HUES6 (cell line): Measurements from ENCODE around the gene AFF2.
"Not testable (repeated sequence)": the region's sequence is repeated elsewhere in the genome, so short reads cannot be mapped to it uniquely, and the experiment has no call there.

Experiments used
- H3K27ac ChIP-seq: 2 replicates; pipeline ENCODE4 v1.7.0; 2013; ENCODE audit warnings: low read depth, mild to moderate bottlenecking, low read length, inconsistent platforms
- H3K27me3 ChIP-seq: 2 replicates; pipeline ENCODE4 v1.6.1; 2013; ENCODE audit warnings: low read length; ENCODE audit not compliant: control insufficient read depth, insufficient read depth
- H3K36me3 ChIP-seq: 2 replicates; pipeline ENCODE4 v1.6.1; 2013; ENCODE audit warnings: low read length; ENCODE audit not compliant: control insufficient read depth, insufficient read depth
- H3K4me1 ChIP-seq: 2 replicates; pipeline ENCODE4 v1.6.1; 2013; ENCODE audit warnings: low read length; ENCODE audit not compliant: control insufficient read depth, insufficient read depth
- H3K4me3 ChIP-seq: 2 replicates; pipeline ENCODE4 v1.5.1; 2013; ENCODE audit warnings: low read depth, low read length
- H3K9ac ChIP-seq: one replicate; pipeline ENCODE4 v1.6.1; 2013; ENCODE audit warnings: mild to moderate bottlenecking, low read length
- H3K9me3 ChIP-seq: 2 replicates; pipeline ENCODE4 v1.6.1; 2013; ENCODE audit warnings: low read depth, low read length; ENCODE audit not compliant: control insufficient read depth, insufficient read depth

AFF2 gene

GRCh38 chrX:148634591-148634990 lies 134.2 kb downstream of the AFF2 start:
- no peak overlapping the region for H3K27ac ChIP-seq

GRCh38 chrX:148643460-148643859 lies 143.0 kb downstream of the AFF2 start:
- Histone ChIP-seq H3K4me3 (no peak overlapping the region), H3K27ac (no peak overlapping the region), H3K9me3 (no peaks in the 10 kb centered on the region), H3K36me3 (no peaks in the 10 kb centered on the region), H3K4me1 (no peaks in the 10 kb centered on the region), H3K27me3 (no peaks in the 10 kb centered on the region; the same call in 1 of the 2 replicates), H3K9ac (no peak overlapping the region)

More at GRCh38 chrX:148634591-148634990, 134.2 kb downstream of the AFF2 start:
- Histone ChIP-seq H3K36me3 (no peaks in the 10 kb centered on the region), H3K9me3 (no peaks in the 10 kb centered on the region), H3K9ac (no peak overlapping the region), H3K27me3 (no peaks in the 10 kb centered on the region; the same call in 1 of the 2 replicates), H3K4me1 (no peaks in the 10 kb centered on the region), H3K4me3 (no peak overlapping the region)

- no peaks in the 10 kb centered on the region for H3K9me3 ChIP-seq
- no peaks in the 10 kb centered on the region for H3K36me3 ChIP-seq
- 0 out of 2 replicates have a peak, but pooled peaks cover 3% of the 10 kb centered on the region for H3K4me1 ChIP-seq
- no peak overlapping the region for H3K27ac ChIP-seq
- no peak overlapping the region for H3K4me3 ChIP-seq
- H3K9ac ChIP-seq: no peak overlapping the region
- no peaks in the 10 kb centered on the region for H3K27me3 ChIP-seq
Measured at GRCh38 chrX:148647651-148648050, 147.2 kb downstream of the AFF2 start.

- H3K27me3 ChIP-seq: no peaks in the 10 kb centered on the region
- H3K4me1 ChIP-seq: 0 out of 2 replicates have a peak, but pooled peaks cover 3% of the 10 kb centered on the region
- H3K9ac ChIP-seq: no peak overlapping the region
- no peak overlapping the region for H3K4me3 ChIP-seq
- no peaks in the 10 kb centered on the region for H3K36me3 ChIP-seq
- H3K27ac ChIP-seq: no peak overlapping the region
- H3K9me3 ChIP-seq: no peaks in the 10 kb centered on the region
Measured at GRCh38 chrX:148649145-148649795, 148.9 kb downstream of the AFF2 start.

- no peak overlapping the region for H3K4me3 ChIP-seq
- no peak overlapping the region for H3K27ac ChIP-seq
- H3K9ac ChIP-seq: no peak overlapping the region
- no peaks in the 10 kb centered on the region for H3K4me1 ChIP-seq
- no peaks in the 10 kb centered on the region for H3K36me3 ChIP-seq
- H3K9me3 ChIP-seq: no peaks in the 10 kb centered on the region
- H3K27me3 ChIP-seq: no peaks in the 10 kb centered on the region
Measured at GRCh38 chrX:148658115-148658730, 157.8 kb downstream of the AFF2 start.

- Histone ChIP-seq H3K9me3 (no peaks in the 10 kb centered on the region), H3K4me1 (no peaks in the 10 kb centered on the region), H3K36me3 (no peaks in the 10 kb centered on the region), H3K27me3 (no peaks in the 10 kb centered on the region), H3K4me3 (no peak overlapping the region), H3K27ac (no peak overlapping the region), H3K9ac (no peak overlapping the region)
Measured at GRCh38 chrX:148659481-148659880, 159.1 kb downstream of the AFF2 start.

- Histone ChIP-seq H3K9me3 (no peaks in the 10 kb centered on the region), H3K9ac (no peak overlapping the region), H3K4me3 (no peak overlapping the region), H3K36me3 (no peaks in the 10 kb centered on the region), H3K27ac (no peak overlapping the region), H3K4me1 (no peaks in the 10 kb centered on the region), H3K27me3 (no peaks in the 10 kb centered on the region)
Measured at GRCh38 chrX:148661035-148661434, 160.6 kb downstream of the AFF2 start.

- Histone ChIP-seq H3K9ac (no peak overlapping the region), H3K27me3 (no peaks in the 10 kb centered on the region), H3K36me3 (no peaks in the 10 kb centered on the region), H3K27ac (no peak overlapping the region), H3K4me3 (no peak overlapping the region), H3K4me1 (no peaks in the 10 kb centered on the region), H3K9me3 (0 out of 2 replicates have a peak, but pooled peaks cover 4% of the 10 kb centered on the region)
Measured at GRCh38 chrX:148662014-148662413, 161.6 kb downstream of the AFF2 start.

- Histone ChIP-seq H3K9me3 (peaks cover 25% of the 10 kb centered on the region), H3K27ac (no peak overlapping the region), H3K9ac (no peak overlapping the region), H3K4me3 (no peak overlapping the region), H3K36me3 (no peaks in the 10 kb centered on the region), H3K4me1 (no peaks in the 10 kb centered on the region), H3K27me3 (no peaks in the 10 kb centered on the region)
Measured at GRCh38 chrX:148664171-148664570, 163.8 kb downstream of the AFF2 start.

- no peaks in the 10 kb centered on the region for H3K27me3 ChIP-seq
- no peak overlapping the region for H3K4me3 ChIP-seq
- no peak overlapping the region for H3K27ac ChIP-seq
- peaks cover 33% of the 10 kb centered on the region for H3K9me3 ChIP-seq
- H3K4me1 ChIP-seq: no peaks in the 10 kb centered on the region
- no peak overlapping the region for H3K9ac ChIP-seq
- H3K36me3 ChIP-seq: no peaks in the 10 kb centered on the region
Measured at GRCh38 chrX:148664995-148665394, 164.6 kb downstream of the AFF2 start.

- H3K9ac ChIP-seq, H3K4me1 ChIP-seq, H3K4me3 ChIP-seq, H3K36me3 ChIP-seq, H3K27me3 ChIP-seq, H3K27ac ChIP-seq: not testable (repeated sequence)
- peaks cover 41% of the 10 kb centered on the region for H3K9me3 ChIP-seq
Measured at GRCh38 chrX:148669175-148669574, 168.8 kb downstream of the AFF2 start.
